Measurements from ENCODE around the gene YIF1A.
"Not testable (repeated sequence)": the region's sequence is repeated elsewhere in the genome, so short reads cannot be mapped to it uniquely, and the experiment has no call there.

- not testable (repeated sequence) for TF ChIP-seq CTCF (IDR thresholded peaks at IDR 0.05; ENCODE audit: poor library complexity); EZH2phosphoT487 (IDR thresholded peaks at IDR 0.05; ENCODE audit: low read depth, severe bottlenecking, unreplicated experiment)
These were observed 11.9 kb downstream of the YIF1A start for GRCh38 chr11:66277064-66277463.

Data from hepatocyte (in vitro differentiated cells).